GM23338 (cell line): Measurements from ENCODE around the gene RASEF. TPM values are rescaled to one million over a fixed set of nuclear protein-coding genes. Genes with fewer than 3 reads are reported as not detected.
A peak's percentile ranks its signal among the peaks of the same experiment; 100 is the strongest.

ENCODE experiments used
- ATAC-seq: fragments of 200-7000 bp; cut with Tn5 transposase; 3 replicates; pipeline ENCODE4 v1.9.1; 2020
- DNase-seq: peaks from one replicate; pipeline ENCODE4 v3.0.0-alpha.2; 2015; ENCODE audit warnings: low spot score
- H2AFZ ChIP-seq: fragments of 200-600 bp; sonication (generic); 2 replicates; pipeline ENCODE4 v1.8.0; 2016; ENCODE audit warnings: antibody characterized with exemption, mild to moderate bottlenecking, moderate library complexity
- H3F3A ChIP-seq: fragments of 200-600 bp; sonication (generic); replicated peaks from 2 replicates; pipeline ENCODE4 v1.8.0; 2017; ENCODE audit warnings: antibody characterized with exemption, mixed run types, low read depth
- H3K27ac ChIP-seq: fragments of 200-600 bp; sonication (generic); 2 replicates; pipeline ENCODE4 v1.6.1; 2016; ENCODE audit warnings: low read depth
- H3K27me3 ChIP-seq: fragments of 200-600 bp; sonication (generic); 2 replicates; pipeline ENCODE4 v1.8.0; 2016; ENCODE audit warnings: mild to moderate bottlenecking, mixed run types, moderate library complexity; ENCODE audit not compliant: insufficient read depth
- H3K36me3 ChIP-seq: fragments of 200-600 bp; sonication (generic); 2 replicates; pipeline ENCODE4 v1.8.0; 2016; ENCODE audit warnings: mild to moderate bottlenecking; ENCODE audit not compliant: insufficient read depth
- H3K4me1 ChIP-seq: fragments of 200-600 bp; sonication (generic); 2 replicates; pipeline ENCODE4 v1.8.0; 2016; ENCODE audit warnings: mild to moderate bottlenecking, moderate library complexity; ENCODE audit not compliant: insufficient read depth
- H3K4me2 ChIP-seq: fragments of 200-600 bp; sonication (generic); 2 replicates; pipeline ENCODE4 v1.7.1; 2017; ENCODE audit warnings: mixed run types
- H3K4me3 ChIP-seq: fragments of 200-600 bp; sonication (generic); 2 replicates; pipeline ENCODE4 v1.6.1; 2016; ENCODE audit warnings: mixed run types
- H3K79me2 ChIP-seq: fragments of 200-600 bp; sonication (generic); replicated peaks from 2 replicates; pipeline ENCODE4 v1.8.0; 2017; ENCODE audit warnings: mild to moderate bottlenecking; ENCODE audit not compliant: insufficient read depth
- H3K9me2 ChIP-seq: fragments of 200-600 bp; sonication (generic); 2 replicates; pipeline ENCODE4 v1.8.0; 2017; ENCODE audit not compliant: insufficient read depth
- H4K20me1 ChIP-seq: fragments of 200-600 bp; sonication (generic); replicated peaks from 2 replicates; pipeline ENCODE4 v1.8.0; 2017; ENCODE audit warnings: mild to moderate bottlenecking; ENCODE audit not compliant: insufficient read depth
- H3K27ac Mint-ChIP-seq: 2 replicates; pipeline ENCODE4 v1.8.0; 2020; ENCODE audit warnings: inconsistent platforms, mild to moderate bottlenecking, moderate library complexity, mixed read lengths
- H3K27me3 Mint-ChIP-seq: 3 replicates; pipeline ENCODE4 v1.8.0; 2022; ENCODE audit warnings: low read depth, mild to moderate bottlenecking, moderate library complexity, mixed read lengths, inconsistent platforms; ENCODE audit not compliant: insufficient read depth, poor library complexity
- H3K36me3 Mint-ChIP-seq: 3 replicates; pipeline ENCODE4 v1.8.0; 2021; ENCODE audit warnings: low read depth, mild to moderate bottlenecking, inconsistent platforms, moderate library complexity, mixed read lengths
- H3K4me1 Mint-ChIP-seq: 3 replicates; pipeline ENCODE4 v1.8.0; 2020; ENCODE audit warnings: mild to moderate bottlenecking, inconsistent platforms, mixed read lengths
- H3K4me3 Mint-ChIP-seq: 3 replicates; pipeline ENCODE4 v1.8.0; 2021; ENCODE audit warnings: moderate library complexity, mild to moderate bottlenecking, inconsistent platforms, mixed read lengths
- H3K9me3 Mint-ChIP-seq: 3 replicates; pipeline ENCODE4 v1.8.0; 2020; ENCODE audit warnings: moderate library complexity, mild to moderate bottlenecking, inconsistent platforms, mixed read lengths
- CREB1 ChIP-seq: fragments of 250-450 bp; sonication (Bioruptor Pico); IDR thresholded peaks from 2 replicates; pipeline ENCODE4 v1.5.0; 2020; ENCODE audit warnings: low read depth, mild to moderate bottlenecking, moderate library complexity
- ETS1 ChIP-seq: IDR thresholded peaks from 2 replicates; pipeline ENCODE4 v1.6.1; 2016; ENCODE audit warnings: antibody characterized with exemption
- EZH2phosphoT487 ChIP-seq: fragments of 200-600 bp; sonication (generic); IDR thresholded peaks from one replicate; pipeline ENCODE4 v1.8.1; 2018; ENCODE audit warnings: antibody characterized with exemption; ENCODE audit not compliant: unreplicated experiment
- REST ChIP-seq: IDR thresholded peaks from one replicate; pipeline ENCODE4 v1.6.1; 2018; ENCODE audit warnings: antibody characterized with exemption; ENCODE audit not compliant: unreplicated experiment
- polyA plus RNA-seq: library from polyadenylated mRNA; unstranded; fragments of >200 nt; fragmentation: Nextera tagmentation; extraction: Ambion mirVana; gene quantifications from 2 replicates; pipeline ENCODE4 v1.2.1, GENCODE V29; 2016
- total RNA-seq: library from RNA; depleted of rRNA; stranded (reverse); fragments of >200 nt; shearing (Covaris generic); gene quantifications from 2 replicates; pipeline ENCODE4 v1.2.3, GENCODE V29; 2014

RASEF gene
- total and polyA plus RNA-seq, 2 experiments from 2014 or later = 3.6 to 10.4 TPM

- peaks cover 6% of the 10 kb centered on the region for H3K36me3 Mint-ChIP-seq
- Histone ChIP-seq H3K4me1 (0 out of 2 replicates have a peak, but pooled peaks cover under 1% of the 10 kb centered on the region), H4K20me1 (no peaks in the 10 kb centered on the region), H3F3A (no peaks in the 10 kb centered on the region), H3K36me3 (no peaks in the 10 kb centered on the region), H3K79me2 (peaks cover 12% of the 10 kb centered on the region), H3K27me3 (peaks cover 11% of the 10 kb centered on the region), H3K9me2 (peaks cover 3% of the 10 kb centered on the region; the same call in 1 of the 2 replicates), H2AFZ (no peak overlapping the region), H3K4me3 (no peak overlapping the region), H3K4me2 (no peak overlapping the region), H3K27ac (no peak overlapping the region)
- H3K4me1 Mint-ChIP-seq = peaks cover 7% of the 10 kb centered on the region
- no peak overlapping the region for H3K4me3 Mint-ChIP-seq
- TF ChIP-seq CREB1 (CRISPR knock-in tag) (no peak), ETS1 (no peak)
- peaks cover 4% of the 10 kb centered on the region; the same call in 2 of the 3 replicates for H3K9me3 Mint-ChIP-seq
- DNase-seq (no peak), ATAC-seq (no peak)
- H3K27ac Mint-ChIP-seq = no peak overlapping the region
- peaks cover 2% of the 10 kb centered on the region for H3K27me3 Mint-ChIP-seq
Observed at GRCh38 chr9:83056174-83056573, 6.8 kb downstream of the RASEF start.

- no peaks in the 10 kb centered on the region for H3K27me3 Mint-ChIP-seq
- DNase-seq (no peak), ATAC-seq (no peak)
- no peaks in the 10 kb centered on the region for H3K36me3 ChIP-seq
- H3K27ac Mint-ChIP-seq = no peak overlapping the region
- H3K4me1 ChIP-seq = no peaks in the 10 kb centered on the region; the same call in 1 of the 2 replicates
- no peaks in the 10 kb centered on the region for H3F3A ChIP-seq
- no peak overlapping the region for H3K4me2 ChIP-seq
- H3K4me1 Mint-ChIP-seq = peaks cover 3% of the 10 kb centered on the region; the same call in 1 of the 3 replicates
- no peaks in the 10 kb centered on the region for H3K36me3 Mint-ChIP-seq
- no peak overlapping the region for H3K4me3 Mint-ChIP-seq
- no peak overlapping the region for H3K4me3 ChIP-seq
- no peak overlapping the region for H2AFZ ChIP-seq
- H3K9me3 Mint-ChIP-seq = no peaks in the 10 kb centered on the region
- no peaks in the 10 kb centered on the region for H3K27me3 ChIP-seq
- H3K9me2 ChIP-seq = no peaks in the 10 kb centered on the region
- H4K20me1 ChIP-seq = no peaks in the 10 kb centered on the region
- no peak for TF ChIP-seq EZH2phosphoT487
- TF ChIP-seq REST = peak; percentile 32
- no peaks in the 10 kb centered on the region for H3K79me2 ChIP-seq
- no peak overlapping the region for H3K27ac ChIP-seq
Observed at GRCh38 chr9:83047839-83048775, 14.8 kb downstream of the RASEF start.
